Measurements from ENCODE around the gene CAVIN1.
"Not testable (repeated sequence)": the region's sequence is repeated elsewhere in the genome, so short reads cannot be mapped to it uniquely, and the experiment has no call there.

Gene CAVIN1

DNA sequence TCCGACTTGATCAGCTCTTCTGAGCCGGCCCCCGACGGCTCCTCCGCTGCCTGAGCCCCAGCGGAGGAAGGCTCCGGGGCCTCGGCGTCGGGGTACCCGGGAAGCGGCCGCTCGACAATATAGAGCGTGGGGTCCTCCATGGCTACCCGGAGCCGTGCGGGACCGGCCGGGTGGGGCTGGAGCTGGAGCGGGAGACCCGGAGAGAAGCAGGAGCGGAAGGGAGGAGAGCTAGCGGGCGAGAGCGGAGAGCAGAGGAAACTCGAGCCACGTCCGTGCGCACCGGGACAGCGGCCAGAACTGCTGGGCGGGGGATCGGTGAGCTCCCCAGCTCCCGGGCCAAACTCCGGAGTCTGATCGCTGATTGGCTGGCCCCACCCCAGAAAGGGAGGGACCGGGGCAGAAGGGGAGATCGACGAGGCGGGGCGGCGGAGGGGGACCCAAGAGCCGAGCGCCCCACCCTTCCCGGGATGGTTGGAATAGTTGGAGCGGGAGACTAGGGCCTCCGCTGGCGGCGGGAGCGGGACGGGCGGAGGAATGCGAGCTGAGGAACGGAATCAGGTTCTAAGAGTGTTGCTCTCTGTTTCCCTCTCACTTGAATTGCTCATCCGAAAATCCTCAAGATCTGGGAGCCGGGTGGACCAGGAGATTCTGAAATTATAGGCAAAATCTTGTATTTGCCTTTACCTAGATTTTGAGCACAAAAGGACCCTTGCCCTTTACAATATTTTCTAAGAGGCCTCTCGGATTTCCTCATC is at the start of gene CAVIN1:
TSS of gene CAVIN1 (minus strand) at position 299 of the 755 bp plus-strand sequence. CDS start at position 140, 159 bp downstream.
- Histone ChIP-seq H3K9me3 (ENCODE audit: control insufficient read depth, insufficient read depth, low read length) (no peaks in the 10 kb centered on the region), H3K4me3 (ENCODE audit: low read depth, low read length) (peak within 1 kb of the TSS; percentile 95), H3K4me1 (ENCODE audit: control insufficient read depth, insufficient read depth, low read length) (peaks cover 9% of the 10 kb centered on the region), H3K9ac (ENCODE audit: low read depth, low read length) (peak within 1 kb of the TSS; percentile 85), H3K36me3 (ENCODE audit: control insufficient read depth, insufficient read depth, low read length) (no peaks in the 10 kb centered on the region), H3K27me3 (ENCODE audit: control insufficient read depth, insufficient read depth, low read length) (peaks cover 9% of the 10 kb centered on the region)

- Histone ChIP-seq H3K4me1 (ENCODE audit: control insufficient read depth, insufficient read depth, low read length) (no peaks in the 10 kb centered on the region), H3K4me3 (ENCODE audit: low read depth, low read length) (no peak overlapping the region), H3K9me3 (ENCODE audit: control insufficient read depth, insufficient read depth, low read length) (no peaks in the 10 kb centered on the region), H3K36me3 (ENCODE audit: control insufficient read depth, insufficient read depth, low read length) (peaks cover 2% of the 10 kb centered on the region), H3K27me3 (ENCODE audit: control insufficient read depth, insufficient read depth, low read length) (no peaks in the 10 kb centered on the region), H3K9ac (ENCODE audit: low read depth, low read length) (no peak overlapping the region)
Observed at GRCh38 chr17:42467889-42468288, 44.8 kb upstream of the CAVIN1 start.

DNA sequence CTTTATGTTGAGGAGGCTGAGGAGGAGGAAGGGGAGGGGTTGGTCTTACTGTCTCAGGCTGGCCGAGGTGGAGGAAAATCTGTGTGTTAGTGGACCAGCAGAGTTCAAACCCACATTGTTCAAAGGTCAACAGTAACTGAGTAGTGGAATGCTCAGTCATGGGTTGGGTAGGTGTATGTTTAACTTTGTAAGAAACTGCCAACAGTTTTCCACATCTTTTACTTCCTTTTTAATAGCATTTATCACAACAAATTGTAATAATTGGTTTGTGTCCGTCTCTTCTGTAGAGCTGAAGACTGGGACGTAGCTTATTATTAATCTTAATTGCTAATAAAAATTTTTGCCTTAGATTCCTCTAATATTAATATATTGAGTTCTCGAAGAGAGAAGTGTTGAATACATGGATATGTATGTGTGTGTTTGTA is 40.9 kb upstream of the CAVIN1 start:
- Histone ChIP-seq H3K4me1 (ENCODE audit: control insufficient read depth, insufficient read depth, low read length) (peaks cover 13% of the 10 kb centered on the region), H3K9me3 (ENCODE audit: control insufficient read depth, insufficient read depth, low read length) (no peaks in the 10 kb centered on the region), H3K27me3 (ENCODE audit: control insufficient read depth, insufficient read depth, low read length) (no peaks in the 10 kb centered on the region), H3K36me3 (ENCODE audit: control insufficient read depth, insufficient read depth, low read length) (no peaks in the 10 kb centered on the region), H3K4me3 (ENCODE audit: low read depth, low read length) (no peak overlapping the region), H3K9ac (ENCODE audit: low read depth, low read length) (no peak overlapping the region)

DNA sequence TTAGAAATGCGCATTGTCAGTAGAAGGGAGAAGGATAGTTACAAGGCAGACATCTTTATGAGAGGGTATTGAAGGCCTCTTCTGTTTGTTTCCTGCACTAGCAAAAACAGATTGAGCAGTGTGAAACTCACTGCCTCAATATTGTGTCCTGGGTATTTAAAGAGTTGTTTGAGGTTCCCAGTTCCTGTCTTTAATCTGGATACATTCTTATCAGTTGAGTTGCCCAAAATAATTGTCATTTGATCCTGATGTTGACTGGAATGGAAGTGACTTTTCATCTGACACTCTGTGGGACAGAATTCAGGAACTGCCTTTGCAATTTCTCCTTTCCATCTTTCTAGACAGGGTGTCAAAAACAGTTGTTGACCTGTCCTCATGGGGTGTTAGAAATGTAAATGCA is 37.3 kb upstream of the CAVIN1 start:
- Histone ChIP-seq H3K4me3 (ENCODE audit: low read depth, low read length) (peak overlapping the region; percentile 86), H3K9ac (ENCODE audit: low read depth, low read length) (no peak overlapping the region), H3K4me1 (ENCODE audit: control insufficient read depth, insufficient read depth, low read length) (peaks cover 13% of the 10 kb centered on the region), H3K36me3 (ENCODE audit: control insufficient read depth, insufficient read depth, low read length) (no peaks in the 10 kb centered on the region), H3K9me3 (ENCODE audit: control insufficient read depth, insufficient read depth, low read length) (no peaks in the 10 kb centered on the region), H3K27me3 (ENCODE audit: control insufficient read depth, insufficient read depth, low read length) (no peaks in the 10 kb centered on the region)

- H3K9me3 ChIP-seq (ENCODE audit: control insufficient read depth, insufficient read depth, low read length), result no peaks in the 10 kb centered on the region
- H3K27me3 ChIP-seq (ENCODE audit: control insufficient read depth, insufficient read depth, low read length), result no peaks in the 10 kb centered on the region
- peaks cover 13% of the 10 kb centered on the region for H3K4me1 ChIP-seq (ENCODE audit: control insufficient read depth, insufficient read depth, low read length)
- no peaks in the 10 kb centered on the region for H3K36me3 ChIP-seq (ENCODE audit: control insufficient read depth, insufficient read depth, low read length)
- H3K9ac ChIP-seq (ENCODE audit: low read depth, low read length), result no peak overlapping the region
- peak overlapping the region; percentile 86 for H3K4me3 ChIP-seq (ENCODE audit: low read depth, low read length)
Observed at GRCh38 chr17:42459801-42460281, 36.8 kb upstream of the CAVIN1 start.

DNA sequence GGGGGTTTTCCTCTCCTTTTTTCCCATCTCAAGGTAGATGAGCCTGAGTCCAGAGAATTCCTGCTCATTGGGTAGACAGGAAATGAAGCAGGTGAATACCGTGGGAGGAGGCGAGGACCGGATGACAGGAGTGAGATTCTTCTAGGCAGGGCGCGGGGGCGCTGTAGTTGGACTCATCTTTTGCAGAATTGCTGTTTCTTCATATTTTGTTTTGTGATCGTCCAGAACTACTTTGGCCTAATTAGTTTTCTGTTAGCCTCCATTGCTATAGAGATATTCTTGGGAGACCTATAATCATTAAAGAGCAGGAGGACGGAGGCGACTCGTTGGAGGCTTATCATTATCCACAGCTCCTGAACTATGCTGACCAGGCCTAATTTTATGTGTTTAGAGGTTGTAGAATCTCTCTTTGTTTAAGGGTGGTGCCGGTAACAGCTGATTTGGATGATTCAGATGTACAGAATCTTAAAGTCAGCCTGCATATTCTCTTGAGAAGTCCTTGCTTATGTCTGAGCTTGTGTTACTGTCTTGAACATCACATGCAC is 36.3 kb upstream of the CAVIN1 start:
- Histone ChIP-seq H3K9ac (ENCODE audit: low read depth, low read length) (peak overlapping the region; percentile 55), H3K36me3 (ENCODE audit: control insufficient read depth, insufficient read depth, low read length) (no peaks in the 10 kb centered on the region), H3K4me1 (ENCODE audit: control insufficient read depth, insufficient read depth, low read length) (peaks cover 13% of the 10 kb centered on the region)

GRCh38 chr17:42458497-42459255 is 35.6 kb upstream of the CAVIN1 start, which contains the start of gene ATP6V0A1:
Gene ATP6V0A1 (plus strand): TSS chr17:42458878. CDS start chr17:42460895, 2,017 bp downstream.
- Histone ChIP-seq H3K4me1 (ENCODE audit: control insufficient read depth, insufficient read depth, low read length) (peaks cover 13% of the 10 kb centered on the region), H3K4me3 (ENCODE audit: low read depth, low read length) (peak within 1 kb of the TSS; percentile 86), H3K36me3 (ENCODE audit: control insufficient read depth, insufficient read depth, low read length) (no peaks in the 10 kb centered on the region), H3K9me3 (ENCODE audit: control insufficient read depth, insufficient read depth, low read length) (no peaks in the 10 kb centered on the region), H3K27me3 (ENCODE audit: control insufficient read depth, insufficient read depth, low read length) (no peaks in the 10 kb centered on the region), H3K9ac (ENCODE audit: low read depth, low read length) (peak within 1 kb of the TSS; percentile 55)

More for the DNA sequence above, 36.3 kb upstream of the CAVIN1 start:
- Histone ChIP-seq H3K4me3 (ENCODE audit: low read depth, low read length) (peak overlapping the region; percentile 86), H3K27me3 (ENCODE audit: control insufficient read depth, insufficient read depth, low read length) (no peaks in the 10 kb centered on the region), H3K9me3 (ENCODE audit: control insufficient read depth, insufficient read depth, low read length) (no peaks in the 10 kb centered on the region)

GRCh38 chr17:42457107-42457792 is 34.2 kb upstream of the CAVIN1 start:
- Histone ChIP-seq H3K9me3 (ENCODE audit: control insufficient read depth, insufficient read depth, low read length) (no peaks in the 10 kb centered on the region), H3K27me3 (ENCODE audit: control insufficient read depth, insufficient read depth, low read length) (no peaks in the 10 kb centered on the region), H3K4me3 (ENCODE audit: low read depth, low read length) (no peak overlapping the region), H3K4me1 (ENCODE audit: control insufficient read depth, insufficient read depth, low read length) (peaks cover 13% of the 10 kb centered on the region), H3K9ac (ENCODE audit: low read depth, low read length) (no peak overlapping the region), H3K36me3 (ENCODE audit: control insufficient read depth, insufficient read depth, low read length) (no peaks in the 10 kb centered on the region)

DNA sequence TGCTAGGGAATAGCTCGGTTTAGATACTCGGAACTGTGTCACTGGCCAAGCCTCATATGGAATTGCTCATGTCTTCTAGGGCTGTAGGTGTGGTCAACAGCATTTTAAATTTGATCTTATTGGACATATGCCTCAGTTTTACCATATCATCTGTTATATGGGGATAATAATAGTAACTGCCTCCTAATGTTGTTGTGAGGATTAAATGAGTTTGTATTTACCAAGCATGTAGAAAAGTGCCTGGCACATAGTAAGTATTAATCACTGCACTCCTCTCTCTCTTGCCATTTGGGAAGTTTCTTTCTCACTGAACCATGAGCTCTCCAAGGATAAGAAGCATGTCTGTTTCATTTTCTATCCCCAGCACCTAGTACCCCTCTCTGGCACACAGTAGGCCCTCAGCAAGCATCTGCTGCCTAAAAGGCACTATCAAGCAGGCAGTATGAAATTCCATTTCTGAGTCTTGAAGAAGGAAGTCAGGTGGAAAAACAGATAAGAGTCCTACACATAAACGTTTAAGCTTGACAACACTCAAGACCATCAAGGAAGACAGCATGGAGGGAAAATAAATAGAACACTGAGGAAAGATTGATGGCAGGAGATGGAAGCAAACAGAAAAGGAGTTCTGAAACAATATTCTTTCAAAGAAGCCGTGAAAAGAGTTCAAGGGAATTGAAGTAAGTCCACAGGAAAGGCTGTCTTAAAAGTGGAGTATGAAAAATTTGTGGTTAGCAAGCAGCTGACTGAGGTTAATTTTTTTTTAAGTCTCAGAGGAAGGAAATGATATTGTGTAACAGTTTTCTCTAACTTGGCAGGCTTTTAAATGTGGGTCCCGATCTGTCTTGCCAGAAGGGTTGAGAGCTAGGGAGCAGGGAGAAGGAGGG is 33.4 kb upstream of the CAVIN1 start:
- H3K9me3 ChIP-seq (ENCODE audit: control insufficient read depth, insufficient read depth, low read length), result no peaks in the 10 kb centered on the region
- H3K9ac ChIP-seq (ENCODE audit: low read depth, low read length), result no peak overlapping the region
- H3K27me3 ChIP-seq (ENCODE audit: control insufficient read depth, insufficient read depth, low read length), result no peaks in the 10 kb centered on the region
- H3K4me3 ChIP-seq (ENCODE audit: low read depth, low read length), result no peak overlapping the region
- no peaks in the 10 kb centered on the region for H3K36me3 ChIP-seq (ENCODE audit: control insufficient read depth, insufficient read depth, low read length)
- H3K4me1 ChIP-seq (ENCODE audit: control insufficient read depth, insufficient read depth, low read length), result peaks cover 13% of the 10 kb centered on the region

DNA sequence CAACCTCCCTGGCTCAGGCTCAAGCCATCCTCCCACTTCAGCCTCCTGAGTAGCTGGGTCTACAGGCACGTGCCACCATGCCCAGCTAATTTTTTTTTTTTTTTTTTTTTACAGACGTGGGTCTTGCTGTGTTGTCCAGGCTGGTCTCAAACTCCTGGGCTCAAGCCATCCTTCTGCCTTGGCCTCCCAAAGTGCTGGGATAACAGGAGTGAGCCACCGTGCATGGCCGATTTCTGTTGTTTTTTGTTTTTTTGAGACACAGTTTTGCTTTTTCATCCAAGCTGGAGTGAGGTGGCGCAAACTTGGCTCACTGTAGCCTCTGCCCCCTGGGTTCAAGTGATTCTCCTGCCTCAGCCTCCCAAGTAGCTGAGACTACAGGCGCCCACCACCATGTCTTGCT is 31.9 kb upstream of the CAVIN1 start:
- H3K4me3 ChIP-seq (ENCODE audit: low read depth, low read length); H3K27me3 ChIP-seq (ENCODE audit: control insufficient read depth, insufficient read depth, low read length); H3K9ac ChIP-seq (ENCODE audit: low read depth, low read length); H3K36me3 ChIP-seq (ENCODE audit: control insufficient read depth, insufficient read depth, low read length); H3K4me1 ChIP-seq (ENCODE audit: control insufficient read depth, insufficient read depth, low read length); H3K9me3 ChIP-seq (ENCODE audit: control insufficient read depth, insufficient read depth, low read length): not testable (repeated sequence)
